GM21528 (cell line): Measurements from ENCODE around the gene HLA-A.
A peak's percentile ranks its signal among the peaks of the same experiment; 100 is the strongest.
"Not testable (repeated sequence)": the region's sequence is repeated elsewhere in the genome, so short reads cannot be mapped to it uniquely, and the experiment has no call there.

Experiments used
- ATAC-seq: cut with Tn5 transposase; IDR thresholded peaks from one replicate; pipeline ENCODE4 v1.9.1; 2021; ENCODE audit warnings: mild to moderate bottlenecking, moderate library complexity; ENCODE audit not compliant: unreplicated experiment, low FRiP score

HLA-A gene

GRCh38 chr6:29958921-29959320, 16.6 kb downstream of the HLA-A start:
- ATAC-seq: no peak

- ATAC-seq: no peak
These were observed 17.1 kb downstream of the HLA-A start for GRCh38 chr6:29959467-29959866.

- ATAC-seq: no peak
These were observed 19.6 kb downstream of the HLA-A start for GRCh38 chr6:29961966-29962365.

GRCh38 chr6:29963697-29964096, 21.4 kb downstream of the HLA-A start:
- ATAC-seq: not testable (repeated sequence)

GRCh38 chr6:29964518-29964886, 22.2 kb downstream of the HLA-A start:
- ATAC-seq: no peak

GRCh38 chr6:29964887-29965562, 22.7 kb downstream of the HLA-A start:
- ATAC-seq: peak; percentile 86

GRCh38 chr6:29965563-29965872, 23.2 kb downstream of the HLA-A start:
- ATAC-seq: no peak

- no peak for ATAC-seq
These were observed 23.7 kb downstream of the HLA-A start for GRCh38 chr6:29965873-29966601.

- ATAC-seq: no peak
These were observed 25.2 kb downstream of the HLA-A start for GRCh38 chr6:29967379-29968010.

- ATAC-seq: no peak
These were observed 25.8 kb downstream of the HLA-A start for GRCh38 chr6:29968130-29968529.

- no peak for ATAC-seq
These were observed 26.6 kb downstream of the HLA-A start for GRCh38 chr6:29968905-29969304.

- ATAC-seq: no peak
These were observed 28.4 kb downstream of the HLA-A start for GRCh38 chr6:29970711-29971110.

GRCh38 chr6:29974901-29975560, 32.7 kb downstream of the HLA-A start:
- no peak for ATAC-seq

GRCh38 chr6:29975561-29975907, 33.2 kb downstream of the HLA-A start:
- no peak for ATAC-seq

- ATAC-seq: peak; percentile 22
These were observed 33.9 kb downstream of the HLA-A start for GRCh38 chr6:29976253-29976587.

- ATAC-seq: peak; percentile 75
These were observed 34.5 kb downstream of the HLA-A start for GRCh38 chr6:29976588-29977424.

- no peak for ATAC-seq
These were observed 35.0 kb downstream of the HLA-A start for GRCh38 chr6:29977425-29977727.

- ATAC-seq: not testable (repeated sequence)
These were observed 37.7 kb downstream of the HLA-A start for GRCh38 chr6:29980013-29980412.

GRCh38 chr6:29980511-29980910, 38.2 kb downstream of the HLA-A start:
- ATAC-seq: no peak

GRCh38 chr6:29981211-29981812, 39.0 kb downstream of the HLA-A start:
- no peak for ATAC-seq
